Upper lobe of right lung (tissue), 1 donor: ENCODE measurements around the gene RHBDL1. TPM values are rescaled to one million over a fixed set of nuclear protein-coding genes. Genes with fewer than 3 reads are reported as not detected.

Experiments
- ATAC-seq: fragments of 200-7000 bp; cut with Tn5 transposase; one replicate; pipeline ENCODE4 v1.9.1; 2020; ENCODE audit warnings: mild to moderate bottlenecking, moderate library complexity
- DNase-seq: peaks from one replicate; pipeline ENCODE4 v3.0.0-alpha.2; 2020
- H3K27ac ChIP-seq: fragments of 200-600 bp; one replicate; pipeline ENCODE4 v1.8.0; 2022
- H3K27me3 ChIP-seq: fragments of 200-600 bp; one replicate; pipeline ENCODE4 v1.8.0; 2022; ENCODE audit warnings: mild to moderate bottlenecking
- H3K36me3 ChIP-seq: fragments of 200-600 bp; one replicate; pipeline ENCODE4 v1.8.0; 2022
- H3K4me1 ChIP-seq: fragments of 200-600 bp; one replicate; pipeline ENCODE4 v1.8.0; 2022
- H3K4me3 ChIP-seq: fragments of 200-600 bp; one replicate; pipeline ENCODE4 v1.8.0; 2022; ENCODE audit warnings: mild to moderate bottlenecking
- H3K9me3 ChIP-seq: fragments of 200-600 bp; one replicate; pipeline ENCODE4 v1.8.0; 2022
- CTCF ChIP-seq: fragments of 200-600 bp; IDR thresholded peaks from one replicate; pipeline ENCODE4 v1.8.0; 2022; ENCODE audit warnings: antibody characterized with exemption
- intact Hi-C: fragments of 100-400 bp; cut with DNase I; formaldehyde crosslinking; loops from one replicate; pipeline ENCODE4 v1.11.0; 2022
- total RNA-seq: library from RNA; stranded (reverse); fragmentation: NEBNext Ultra II Directional; extraction: Animal tissue kit (Norgen Biotek cat#: 25700); gene quantifications from one replicate; pipeline ENCODE4 v1.2.1, GENCODE V29; 2021
- donor health status: DM: no; HTN: yes; CAD: no; lungs with severe emphysema.

RHBDL1 gene
- total RNA-seq, 1 donor from 2014 or later = 2.0 TPM

GRCh38 chr16:640614-641013 lies 34.9 kb upstream of the RHBDL1 start:
- H3K9me3 ChIP-seq = no peaks in the 10 kb centered on the region
- intact Hi-C loops = no loop called here
- ATAC-seq (no peak), DNase-seq (no peak)
- TF ChIP-seq CTCF = no peak
- no peak overlapping the region for H3K27ac ChIP-seq
- no peaks in the 10 kb centered on the region for H3K27me3 ChIP-seq
- no peak overlapping the region for H3K4me3 ChIP-seq
- H3K4me1 ChIP-seq = peaks cover 17% of the 10 kb centered on the region
- H3K36me3 ChIP-seq = no peaks in the 10 kb centered on the region

- H3K27ac ChIP-seq = peak within 1 kb of the TSS; percentile 76
- H3K9me3 ChIP-seq = no peaks in the 10 kb centered on the region
- no peak for TF ChIP-seq CTCF
- no peaks in the 10 kb centered on the region for H3K36me3 ChIP-seq
- no peaks in the 10 kb centered on the region for H3K27me3 ChIP-seq
- peak; percentile 75 for ATAC-seq
- peaks cover 25% of the 10 kb centered on the region for H3K4me1 ChIP-seq
- DNase-seq = peak; percentile 96
- peak within 1 kb of the TSS; percentile 71 for H3K4me3 ChIP-seq
- intact Hi-C loops = no loop called here
These were observed 33.9 kb upstream of the RHBDL1 start, which contains the start of gene MCRIP2 for GRCh38 chr16:641326-642188. TSS of gene MCRIP2 (plus strand) at chr16:641828. CDS start at chr16:641992, 164 bp downstream.

- intact Hi-C loops = no loop called here
- Histone ChIP-seq H3K27me3 (no peaks in the 10 kb centered on the region), H3K36me3 (no peaks in the 10 kb centered on the region), H3K4me3 (peak overlapping the region; percentile 71), H3K4me1 (peaks cover 26% of the 10 kb centered on the region), H3K27ac (peak overlapping the region; percentile 76), H3K9me3 (no peaks in the 10 kb centered on the region)
- DNase-seq = peak; percentile 92
- TF ChIP-seq CTCF = no peak
- peak; percentile 73 for ATAC-seq
These were observed 33.1 kb upstream of the RHBDL1 start for GRCh38 chr16:642189-643049.

- ATAC-seq (no peak), DNase-seq (no peak)
- H3K27ac ChIP-seq = peak overlapping the region; percentile 76
- H3K27me3 ChIP-seq = no peaks in the 10 kb centered on the region
- no peaks in the 10 kb centered on the region for H3K36me3 ChIP-seq
- peak overlapping the region; percentile 71 for H3K4me3 ChIP-seq
- TF ChIP-seq CTCF = no peak
- intact Hi-C loops = no loop called here
- no peaks in the 10 kb centered on the region for H3K9me3 ChIP-seq
- peaks cover 28% of the 10 kb centered on the region for H3K4me1 ChIP-seq
These were observed 32.5 kb upstream of the RHBDL1 start for GRCh38 chr16:643050-643368.

GRCh38 chr16:644556-644955 lies 30.9 kb upstream of the RHBDL1 start:
- ATAC-seq (no peak), DNase-seq (no peak)
- Histone ChIP-seq H3K4me1 (peaks cover 33% of the 10 kb centered on the region), H3K36me3 (no peaks in the 10 kb centered on the region), H3K27ac (no peak overlapping the region), H3K27me3 (no peaks in the 10 kb centered on the region), H3K4me3 (no peak overlapping the region), H3K9me3 (no peaks in the 10 kb centered on the region)
- intact Hi-C loops = no loop called here
- no peak for TF ChIP-seq CTCF
